Endothelial cell of umbilical vein (primary cell): ENCODE data around the gene CLSTN1. TPM values are rescaled to one million over a fixed set of nuclear protein-coding genes. Genes with fewer than 3 reads are reported as not detected.

Experiments used
- BruUV-seq: library from RNA; stranded (reverse); fragments of 400-500 nt; replicated peaks from 2 replicates; lab custom pipeline; 2021; lab: Mats Ljungman, UMichigan
- CTCF ChIA-PET: fragments of 300-600, 350-600 bp; sonication (Branson Sonifier 250); formaldehyde crosslinking; loops from one replicate; lab custom pipeline; 2021; ENCODE audit warnings: antibody characterized with exemption, inconsistent platforms; lab: Charles Lee
- POLR2A ChIA-PET: fragments of 300-600, 350-600 bp; sonication (Branson Sonifier 250); formaldehyde crosslinking; loops from one replicate; lab custom pipeline; 2021; ENCODE audit warnings: antibody characterized with exemption, inconsistent platforms; lab: Charles Lee
- DNase-seq: peaks from one replicate; pipeline ENCODE4 v3.0.0-alpha.2; 2011; ENCODE audit warnings: low read depth, low spot score
- FAIRE-seq: peaks from 2 replicates; lab custom pipeline; 2011; peaks lifted over from hg19 to GRCh38; lab: Jason Lieb, UNC
- H2AFZ ChIP-seq: 2 replicates; pipeline ENCODE4 v1.6.0; 2012; ENCODE audit warnings: low read depth, low read length, control low read depth, inconsistent platforms
- H3K27ac ChIP-seq: 2 replicates; pipeline ENCODE4 v1.5.1; 2011; ENCODE audit warnings: low read depth, mild to moderate bottlenecking, control low read depth, low read length, moderate library complexity; ENCODE audit not compliant: insufficient read depth
- H3K27me3 ChIP-seq, 2 experiments: 2 replicates each; pipeline versions ENCODE4 v1.6.0 to v1.6.1; 2011; ENCODE audit warnings: low read length in 2 of 2, mixed read lengths in 1 of 2; ENCODE audit not compliant: control insufficient read depth in 2 of 2, insufficient read depth in 2 of 2
- H3K36me3 ChIP-seq, 2 experiments: 2 replicates in 1 of 2; 3 replicates in 1 of 2; pipeline ENCODE4 v1.5.1; 2011; ENCODE audit warnings: low read length in 2 of 2, mild to moderate bottlenecking in 1 of 2, moderate library complexity in 1 of 2; ENCODE audit not compliant: control insufficient read depth in 2 of 2, insufficient read depth in 2 of 2; ENCODE audit errors: extremely low read depth in 1 of 2
- H3K4me1 ChIP-seq: 3 replicates; pipeline ENCODE4 v1.5.1; 2011; ENCODE audit warnings: mild to moderate bottlenecking, low read length; ENCODE audit not compliant: control insufficient read depth, insufficient read depth; ENCODE audit errors: extremely low read depth
- H3K4me2 ChIP-seq: 2 replicates; pipeline ENCODE4 v1.6.1; 2011; ENCODE audit warnings: low read length, control low read depth, mixed read lengths; ENCODE audit not compliant: insufficient read depth
- H3K4me3 ChIP-seq, 3 experiments: fragments of 200-600 bp in 1 of 3; sonication (generic), shearing (Covaris generic) in 1 of 3; replicated peaks in 1 of 3; 2 replicates each; pipeline ENCODE4 v1.5.1; 2011 to 2016; ENCODE audit warnings: control low read depth in 3 of 3, low read length in 3 of 3, mild to moderate bottlenecking in 2 of 3, inconsistent platforms in 1 of 3, low read depth in 1 of 3, moderate library complexity in 1 of 3; ENCODE audit not compliant: insufficient read depth in 1 of 3
- H3K79me2 ChIP-seq: 2 replicates; pipeline ENCODE4 v1.6.0; 2012; ENCODE audit warnings: low read length, inconsistent platforms; ENCODE audit not compliant: control insufficient read depth, insufficient read depth
- H3K9ac ChIP-seq: replicated peaks from 2 replicates; pipeline ENCODE3; 2011; ENCODE audit warnings: low read length, control low read depth; ENCODE audit not compliant: insufficient read depth; ENCODE audit errors: extremely low read depth
- H3K9me1 ChIP-seq: replicated peaks from 3 replicates; pipeline ENCODE4 v1.6.0; 2011; ENCODE audit warnings: mild to moderate bottlenecking, low read length; ENCODE audit not compliant: control insufficient read depth, insufficient read depth; ENCODE audit errors: extremely low read depth
- H3K9me3 ChIP-seq: replicated peaks from 2 replicates; pipeline ENCODE4 v1.5.1; 2012; ENCODE audit warnings: low read length, inconsistent platforms; ENCODE audit not compliant: control insufficient read depth, insufficient read depth
- H4K20me1 ChIP-seq: replicated peaks from 2 replicates; pipeline ENCODE3; 2011; ENCODE audit warnings: mild to moderate bottlenecking, low read length; ENCODE audit not compliant: control insufficient read depth, insufficient read depth; ENCODE audit errors: extremely low read depth
- CTCF ChIP-seq, 2 donors: IDR thresholded peaks; 1 replicate in 1 of 2; 2 replicates in 1 of 2; pipeline ENCODE4 v1.5.1; 2011; ENCODE audit warnings: low read length in 2 of 2, mild to moderate bottlenecking in 2 of 2, moderate library complexity in 2 of 2, control low read depth in 1 of 2, inconsistent platforms in 1 of 2, low read depth in 1 of 2; ENCODE audit not compliant: insufficient read depth in 1 of 2; ENCODE audit errors: extremely low read depth in 1 of 2
- EZH2 ChIP-seq: IDR thresholded peaks from 2 replicates; pipeline ENCODE4 v1.6.1; 2012; ENCODE audit warnings: borderline replicate concordance, low read depth, mild to moderate bottlenecking, moderate library complexity, low read length, inconsistent platforms; ENCODE audit not compliant: severe bottlenecking
- GATA2 ChIP-seq: IDR thresholded peaks from 2 replicates; pipeline ENCODE4 v1.7.0; 2011; ENCODE audit warnings: low read depth, mild to moderate bottlenecking, moderate library complexity, mixed read lengths, low read length; ENCODE audit not compliant: insufficient read length, insufficient read depth
- JUN ChIP-seq: IDR thresholded peaks from 2 replicates; pipeline ENCODE4 v1.6.1; 2011; ENCODE audit warnings: borderline replicate concordance, low read depth; ENCODE audit not compliant: insufficient read length, insufficient read depth
- MAX ChIP-seq: IDR thresholded peaks from 2 replicates; pipeline ENCODE4 v1.6.1; 2011; ENCODE audit not compliant: insufficient read depth, insufficient read length
- MYC ChIP-seq: IDR thresholded peaks from one replicate; pipeline ENCODE4 v1.6.1; 2011; ENCODE audit warnings: mild to moderate bottlenecking, low read depth, low read length
- POLR2A ChIP-seq: IDR thresholded peaks from 2 replicates; pipeline ENCODE4 v1.6.1; 2012; ENCODE audit warnings: low read depth, mild to moderate bottlenecking, control low read depth, low read length
- dilution Hi-C: fragments of 300-500 bp; cut with MboI; formaldehyde crosslinking; loops from one replicate; pipeline ENCODE4 v1.15.0; 2019; ENCODE audit warnings: low sequenced_read_pairs; ENCODE audit not compliant: extremely low pct_ligation_motif_present
- intact Hi-C: fragments of 100-400 bp; cut with micrococcal nuclease; formaldehyde crosslinking; loops from one replicate; pipeline ENCODE4 v1.10.0; 2022
- polyA plus RNA-seq, 4 experiments: library from polyadenylated mRNA; depleted of rRNA in 3 of 4; stranded (reverse) in 3 of 4; unstranded in 1 of 4; fragments of >200 nt; gene quantifications; 2 replicates each; pipeline versions ENCODE4 v1.2.1 to v1.2.3, GENCODE V29; 2011 to 2012; ENCODE audit warnings: missing spikeins in 1 of 4
- total RNA-seq: library from RNA; stranded (reverse); gene quantifications from 2 replicates; pipeline ENCODE4 v1.2.3, GENCODE V29; 2021

Gene CLSTN1
- total and polyA plus RNA-seq, 2 donors (not counting 3 experiments of a cell fraction or from before 2014, with no cell fraction given): 49.1 to 130 TPM

DNA sequence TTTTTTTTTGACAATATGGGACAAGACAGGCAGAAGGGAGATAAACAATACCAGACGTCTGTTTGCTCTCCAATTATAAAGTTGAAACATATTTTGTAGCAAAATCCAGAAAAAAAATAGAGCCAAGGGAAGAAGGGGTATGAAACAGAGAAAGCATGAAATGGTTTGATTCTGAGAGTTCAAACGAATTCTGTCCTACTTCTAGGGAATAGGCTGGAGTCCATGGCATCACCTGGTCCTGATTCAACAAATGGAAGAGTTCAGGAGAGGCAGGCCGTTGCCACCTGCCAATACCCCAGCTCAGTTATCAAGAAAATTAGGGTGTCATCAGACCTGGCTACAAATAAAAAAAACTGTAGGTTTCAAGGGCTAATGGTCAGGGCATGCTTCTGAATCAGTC lies 71.8 kb downstream of the CLSTN1 start:
- H3K9me1 ChIP-seq: no peaks in the 10 kb centered on the region
- H3K36me3 ChIP-seq: peaks cover 0 to 12% of the 10 kb centered on the region in 2 experiments
- H4K20me1 ChIP-seq: no peaks in the 10 kb centered on the region
- no peak for TF ChIP-seq MYC
- no peak for TF ChIP-seq CTCF (IDR thresholded peaks at IDR 0.05; ENCODE audit: extremely low read depth in 1 of 2, insufficient read depth in 1 of 2, low read depth in 1 of 2, low read length in 2 of 2)
- no peak for TF ChIP-seq MAX
- TF ChIP-seq JUN: no peak
- no peak for TF ChIP-seq POLR2A
- dilution Hi-C loops: no loop called here
- BruUV-seq: no TSS peak
- H3K79me2 ChIP-seq: no peaks in the 10 kb centered on the region
- POLR2A ChIA-PET: no interaction called here
- CTCF ChIA-PET: no interaction called here
- no peak overlapping the region for H3K4me2 ChIP-seq
- no peaks in the 10 kb centered on the region for H3K9me3 ChIP-seq
- no peaks in the 10 kb centered on the region for H3K27me3 ChIP-seq
- peaks cover 9% of the 10 kb centered on the region for H3K4me1 ChIP-seq
- FAIRE-seq (no peak), DNase-seq (no peak)
- intact Hi-C loops: no loop called here
- no peak overlapping the region for H3K4me3 ChIP-seq
- H3K9ac ChIP-seq: no peak overlapping the region
- H3K27ac ChIP-seq: no peak overlapping the region
- H2AFZ ChIP-seq: no peak overlapping the region

- TF ChIP-seq MYC: no peak
- no peak for TF ChIP-seq CTCF (IDR thresholded peaks at IDR 0.05; ENCODE audit: extremely low read depth in 1 of 2, insufficient read depth in 1 of 2, low read depth in 1 of 2, low read length in 2 of 2)
- no peak for TF ChIP-seq POLR2A
- no peak for TF ChIP-seq GATA2
- TF ChIP-seq EZH2: no peak
- TF ChIP-seq MAX: no peak
- Histone ChIP-seq H3K27me3 (no peaks in the 10 kb centered on the region), H3K9me1 (no peaks in the 10 kb centered on the region), H3K9me3 (no peaks in the 10 kb centered on the region), H3K36me3 (peaks cover 2 to 12% of the 10 kb centered on the region in 2 experiments), H3K79me2 (no peaks in the 10 kb centered on the region), H3K9ac (no peak overlapping the region), H3K27ac (no peak overlapping the region), H3K4me2 (no peak overlapping the region), H3K4me3 (no peak overlapping the region), H2AFZ (no peak overlapping the region), H3K4me1 (no peaks in the 10 kb centered on the region), H4K20me1 (no peaks in the 10 kb centered on the region)
- BruUV-seq: no TSS peak
- DNase-seq (no peak), FAIRE-seq (no peak)
- POLR2A ChIA-PET: no interaction called here
- dilution Hi-C loops (no loop called here), intact Hi-C loops (no loop called here)
- CTCF ChIA-PET: interaction anchor here (1.3 kb wide), 1 partner anchor 29 kb away, joined by 4 read pairs; no protein-coding TSS in a partner anchor
Observed at GRCh38 chr1:9749361-9749760, 74.4 kb downstream of the CLSTN1 start.
